A549 (cell line): ENCODE measurements around the gene TRERF1. TPM values are rescaled to one million over a fixed set of nuclear protein-coding genes. Genes with fewer than 3 reads are reported as not detected.
A peak's percentile ranks its signal among the peaks of the same experiment; 100 is the strongest.

Experiments used
- ATAC-seq, 2 experiments: fragments of 200-7000 bp in 1 of 2; fragments of >200 bp in 1 of 2; cut with Nextera tagmentation in 1 of 2; cut with Tn5 transposase in 1 of 2; 3 replicates each; pipeline versions ENCODE4 v1.8.0 to v1.9.1; 2018 to 2020; ENCODE audit warnings: mild to moderate bottlenecking in 1 of 2, moderate library complexity in 1 of 2
- CTCF ChIA-PET: fragments of 300-600 bp; sonication (Branson Sonifier 250); formaldehyde crosslinking; extraction: SDS; loops from one replicate; lab custom pipeline; 2021; ENCODE audit warnings: antibody characterized with exemption, inconsistent platforms; lab: Yijun Ruan, JAX
- POLR2A ChIA-PET: fragments of 350-600 bp; formaldehyde crosslinking; extraction: SDS; loops from one replicate; lab custom pipeline; 2021; ENCODE audit warnings: antibody characterized with exemption, inconsistent platforms; lab: Yijun Ruan, JAX
- DNase-seq, 2 experiments: peaks; one replicate each; pipeline versions ENCODE4 v3.0.0 to v3.0.0-alpha.2; 2011 to 2016; ENCODE audit warnings: low read depth in 1 of 2, low spot score in 1 of 2
- FAIRE-seq: peaks from 2 replicates; lab custom pipeline; 2011; peaks lifted over from hg19 to GRCh38; lab: Jason Lieb, UNC
- H3K27ac ChIP-seq, 2 experiments: fragments of >200 bp; sonication (Bioruptor Twin); formaldehyde crosslinking; 3 replicates each; pipeline ENCODE4 v1.5.1; 2016 to 2017
- H3K4me1 ChIP-seq: fragments of >200 bp; sonication (Bioruptor Twin); formaldehyde crosslinking; 3 replicates; pipeline ENCODE4 v1.6.1; 2016
- H3K4me2 ChIP-seq: fragments of >200 bp; sonication (Bioruptor Twin); formaldehyde crosslinking; 3 replicates; pipeline ENCODE4 v1.6.1; 2016
- H3K4me3 ChIP-seq: fragments of >200 bp; sonication (Bioruptor Twin); formaldehyde crosslinking; 3 replicates; pipeline ENCODE4 v1.5.1; 2016
- H3K9me3 ChIP-seq: fragments of >200 bp; sonication (Bioruptor Twin); formaldehyde crosslinking; 3 replicates; pipeline ENCODE4 v1.6.1; 2016
- BHLHE40 ChIP-seq: IDR thresholded peaks from 2 replicates; pipeline ENCODE4 v1.6.1; 2012; ENCODE audit warnings: low read depth, low read length, inconsistent platforms
- CBX8 ChIP-seq: fragments of 200-600 bp; sonication (generic); IDR thresholded peaks from 2 replicates; pipeline ENCODE4 v1.6.1; 2016
- GATA3 ChIP-seq: IDR thresholded peaks from 2 replicates; pipeline ENCODE4 v1.6.1; 2012; ENCODE audit warnings: borderline replicate concordance
- HEYL ChIP-seq: fragments of 250-450 bp; sonication (Bioruptor Pico); IDR thresholded peaks from 2 replicates; pipeline ENCODE4 v1.8.0; 2021; ENCODE audit warnings: mild to moderate bottlenecking, moderate library complexity
- HOXB13 ChIP-seq: fragments of 250-450 bp; sonication (Bioruptor Pico); IDR thresholded peaks from 2 replicates; pipeline ENCODE4 v1.5.0; 2020; ENCODE audit warnings: low read depth, mild to moderate bottlenecking, moderate library complexity
- KDM1A ChIP-seq: fragments of 200-600 bp; sonication (generic); IDR thresholded peaks from 2 replicates; pipeline ENCODE4 v1.6.1; 2016; ENCODE audit warnings: low read depth, mild to moderate bottlenecking
- MAFK ChIP-seq: fragments of 450-650 bp; IDR thresholded peaks from 2 replicates; pipeline ENCODE4 v1.6.1; 2014; ENCODE audit not compliant: partially characterized antibody
- MAX ChIP-seq: IDR thresholded peaks from 2 replicates; pipeline ENCODE4 v1.6.1; 2012
- NPAS2 ChIP-seq: fragments of 250-450 bp; sonication (Bioruptor Pico); IDR thresholded peaks from 2 replicates; pipeline ENCODE4 v1.8.0; 2022; ENCODE audit warnings: mild to moderate bottlenecking, moderate library complexity, borderline replicate concordance
- POLR2AphosphoS2 ChIP-seq: conservative IDR thresholded peaks from 2 replicates; pipeline ENCODE4 v1.6.1; 2012; ENCODE audit warnings: low read length, improper control_type of control experiment, inconsistent platforms
- RARB ChIP-seq: fragments of 250-450 bp; sonication (Bioruptor Pico); IDR thresholded peaks from 2 replicates; pipeline ENCODE4 v1.8.0; 2021; ENCODE audit warnings: mild to moderate bottlenecking, moderate library complexity
- RCOR1 ChIP-seq: fragments of 150-350 bp; IDR thresholded peaks from 2 replicates; pipeline ENCODE4 v1.6.1; 2014; ENCODE audit warnings: antibody characterized with exemption, low read length, low read depth
- SMC3 ChIP-seq: fragments of >200 bp; sonication (Bioruptor Twin); formaldehyde crosslinking; IDR thresholded peaks from 3 replicates; pipeline ENCODE4 v1.6.1; 2018; ENCODE audit warnings: inconsistent platforms
- TFCP2L1 ChIP-seq: fragments of 250-450 bp; sonication (Bioruptor Pico); IDR thresholded peaks from 2 replicates; pipeline ENCODE4 v1.5.0; 2021; ENCODE audit warnings: mild to moderate bottlenecking
- TP53 ChIP-seq: fragments of 250-450 bp; sonication (Bioruptor Pico); IDR thresholded peaks from 2 replicates; pipeline ENCODE4 v1.5.0; 2021; ENCODE audit warnings: mild to moderate bottlenecking, moderate library complexity
- USF2 ChIP-seq: fragments of 450-650 bp; IDR thresholded peaks from 2 replicates; pipeline ENCODE4 v1.6.1; 2014; ENCODE audit warnings: antibody characterized with exemption
- ZC3H11A ChIP-seq: fragments of 450-650 bp; IDR thresholded peaks from 2 replicates; pipeline ENCODE4 v1.6.1; 2014; ENCODE audit warnings: antibody characterized with exemption, mild to moderate bottlenecking
- ZFP36 ChIP-seq: fragments of 450-650 bp; IDR thresholded peaks from 2 replicates; pipeline ENCODE4 v1.6.1; 2014; ENCODE audit warnings: borderline replicate concordance; ENCODE audit not compliant: partially characterized antibody
- ZNF302 ChIP-seq: fragments of 250-450 bp; sonication (Bioruptor Pico); IDR thresholded peaks from 2 replicates; pipeline ENCODE4 v1.9.0; 2021; ENCODE audit warnings: inconsistent platforms, mild to moderate bottlenecking, moderate library complexity
- WGBS: methylation state at CpG from one replicate; pipeline ENCODE4 v1.1.6; 2017; ENCODE audit errors: missing lambda C conversion rate; 5-methylcytosine and 5-hydroxymethylcytosine counted together
- polyA plus RNA-seq, 4 experiments: library from polyadenylated mRNA; depleted of rRNA in 3 of 4; stranded (reverse); fragments of >200 nt; fragmentation: RNase III in 1 of 4; extraction: RNeasy Plus Mini Kit Qiagen cat#74134 plus additional on column Dnase treatment in 1 of 4; gene quantifications; 2 replicates in 3 of 4; 3 replicates in 1 of 4; pipeline ENCODE4 v1.2.3, GENCODE V29; 2011 to 2017
- TF ChIP-seq, protein P1 (sequence below): fragments of 150-350 bp; IDR thresholded peaks from 2 replicates; pipeline ENCODE4 v1.6.1; 2014; ENCODE audit warnings: low read depth, mild to moderate bottlenecking, low read length
- TF ChIP-seq, protein P2 (sequence below): IDR thresholded peaks from 2 replicates; pipeline ENCODE4 v1.6.1; 2012; ENCODE audit warnings: low read depth, borderline replicate concordance
- TF ChIP-seq, protein P3 (sequence below): fragments of >200 bp; sonication (Bioruptor Twin); formaldehyde crosslinking; IDR thresholded peaks from 2 replicates; pipeline ENCODE4 v1.6.1; 2016

Gene TRERF1
- polyA plus RNA-seq, 2 of the 4 experiments (the other 2 are of a cell fraction), result 2.4 to 3.5 TPM

- TF ChIP-seq BHLHE40, result no peak
- TF ChIP-seq HEYL (CRISPR knock-in tag), result no peak
- no peak for TF ChIP-seq TFCP2L1 (CRISPR knock-in tag)
- TF ChIP-seq ZFP36, result no peak
Measured at GRCh38 chr6:42383421-42384205, 68.1 kb downstream of the TRERF1 start (continued).

DNA sequence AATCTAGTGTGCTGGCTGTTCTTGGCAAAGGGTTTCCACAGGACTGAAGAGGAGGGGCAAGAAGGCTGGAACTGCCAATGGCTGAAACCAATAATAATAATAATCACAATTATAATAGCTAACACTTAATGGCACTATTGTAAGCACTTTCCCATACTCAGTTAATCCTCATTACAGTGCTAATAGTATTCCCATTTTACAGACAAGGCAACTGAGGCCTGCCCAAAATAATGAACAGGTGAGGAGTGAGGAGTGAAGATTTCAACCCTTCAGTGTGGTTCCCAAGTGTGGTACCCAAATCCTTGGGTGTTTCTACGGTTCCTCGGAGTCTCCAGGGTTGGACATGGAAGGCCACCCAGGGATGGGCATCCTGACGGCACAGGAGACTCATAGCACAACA is 69.9 kb downstream of the TRERF1 start:
- H3K27ac ChIP-seq, result no peak overlapping the region
- ATAC-seq (no peak), DNase-seq (no peak), FAIRE-seq (no peak)
- no peaks in the 10 kb centered on the region for H3K9me3 ChIP-seq
- H3K4me3 ChIP-seq, result no peak overlapping the region
- H3K4me1 ChIP-seq, result no peaks in the 10 kb centered on the region
- ChIA-PET POLR2A (no interaction called here), CTCF (no interaction called here)
- WGBS, result 92% methylated on average over 3 of the region's 3 CpGs
- no peak overlapping the region for H3K4me2 ChIP-seq
- TF ChIP-seq USF2 (no peak), ZNF302 (CRISPR knock-in tag) (no peak), POLR2AphosphoS2 (no peak), RARB (CRISPR knock-in tag) (no peak), ZC3H11A (no peak), HOXB13 (CRISPR knock-in tag) (no peak), TP53 (CRISPR knock-in tag) (no peak), GATA3 (no peak), SMC3 (no peak), MAX (no peak), ZFP36 (no peak), NPAS2 (CRISPR knock-in tag) (no peak), KDM1A (no peak), TFCP2L1 (CRISPR knock-in tag) (no peak), CBX8 (no peak)
- TF ChIP-seq, protein P1, sequence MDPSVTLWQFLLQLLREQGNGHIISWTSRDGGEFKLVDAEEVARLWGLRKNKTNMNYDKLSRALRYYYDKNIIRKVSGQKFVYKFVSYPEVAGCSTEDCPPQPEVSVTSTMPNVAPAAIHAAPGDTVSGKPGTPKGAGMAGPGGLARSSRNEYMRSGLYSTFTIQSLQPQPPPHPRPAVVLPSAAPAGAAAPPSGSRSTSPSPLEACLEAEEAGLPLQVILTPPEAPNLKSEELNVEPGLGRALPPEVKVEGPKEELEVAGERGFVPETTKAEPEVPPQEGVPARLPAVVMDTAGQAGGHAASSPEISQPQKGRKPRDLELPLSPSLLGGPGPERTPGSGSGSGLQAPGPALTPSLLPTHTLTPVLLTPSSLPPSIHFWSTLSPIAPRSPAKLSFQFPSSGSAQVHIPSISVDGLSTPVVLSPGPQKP, result no peak
- TF ChIP-seq, protein P2, sequence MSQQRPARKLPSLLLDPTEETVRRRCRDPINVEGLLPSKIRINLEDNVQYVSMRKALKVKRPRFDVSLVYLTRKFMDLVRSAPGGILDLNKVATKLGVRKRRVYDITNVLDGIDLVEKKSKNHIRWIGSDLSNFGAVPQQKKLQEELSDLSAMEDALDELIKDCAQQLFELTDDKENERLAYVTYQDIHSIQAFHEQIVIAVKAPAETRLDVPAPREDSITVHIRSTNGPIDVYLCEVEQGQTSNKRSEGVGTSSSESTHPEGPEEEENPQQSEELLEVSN, result no peak
- TF ChIP-seq, protein P3, sequence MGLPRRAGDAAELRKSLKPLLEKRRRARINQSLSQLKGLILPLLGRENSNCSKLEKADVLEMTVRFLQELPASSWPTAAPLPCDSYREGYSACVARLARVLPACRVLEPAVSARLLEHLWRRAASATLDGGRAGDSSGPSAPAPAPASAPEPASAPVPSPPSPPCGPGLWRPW, result no peak

- H3K4me2 ChIP-seq, result no peak overlapping the region
- ChIA-PET CTCF (no interaction called here), POLR2A (no interaction called here)
- H3K4me1 ChIP-seq, result no peaks in the 10 kb centered on the region
- WGBS, result 73% methylated on average over 4 of the region's 4 CpGs
- no peak for DNase-seq
- TF ChIP-seq RCOR1, result no peak
- peak; percentile 18 for TF ChIP-seq MAFK
- no peaks in the 10 kb centered on the region for H3K9me3 ChIP-seq
- H3K27ac ChIP-seq, result no peak overlapping the region
- no peak for ATAC-seq
- no peak for FAIRE-seq
- H3K4me3 ChIP-seq, result no peak overlapping the region
Measured at GRCh38 chr6:42380228-42380979, 71.3 kb downstream of the TRERF1 start.
